Central memory CD4-positive, alpha-beta T cell (primary cell): Measurements from ENCODE around the gene FAM161A.
"Not testable (repeated sequence)": the region's sequence is repeated elsewhere in the genome, so short reads cannot be mapped to it uniquely, and the experiment has no call there.

Source experiments
- DNase-seq: peaks from one replicate; pipeline ENCODE4 v3.0.0; 2022

The FAM161A gene

DNA sequence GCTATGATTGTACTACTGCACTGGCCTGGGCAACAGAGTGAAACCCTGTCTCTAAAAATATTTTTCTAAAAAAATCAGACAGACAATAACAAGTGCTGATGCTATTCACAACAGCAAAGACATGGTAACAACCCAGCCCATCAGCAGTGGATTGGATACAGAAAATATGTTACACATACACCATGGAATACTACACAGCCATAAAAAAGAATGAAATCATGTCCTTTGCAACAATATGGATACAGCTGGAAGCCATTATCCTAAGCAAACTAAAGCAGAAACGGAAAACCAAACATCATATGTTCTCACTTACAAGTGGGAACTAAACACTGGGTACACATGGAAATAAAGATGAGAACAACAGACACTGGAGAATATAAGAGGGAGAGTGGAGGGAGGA, 19.9 kb downstream of the FAM161A start:
- DNase-seq, result no peak

DNA sequence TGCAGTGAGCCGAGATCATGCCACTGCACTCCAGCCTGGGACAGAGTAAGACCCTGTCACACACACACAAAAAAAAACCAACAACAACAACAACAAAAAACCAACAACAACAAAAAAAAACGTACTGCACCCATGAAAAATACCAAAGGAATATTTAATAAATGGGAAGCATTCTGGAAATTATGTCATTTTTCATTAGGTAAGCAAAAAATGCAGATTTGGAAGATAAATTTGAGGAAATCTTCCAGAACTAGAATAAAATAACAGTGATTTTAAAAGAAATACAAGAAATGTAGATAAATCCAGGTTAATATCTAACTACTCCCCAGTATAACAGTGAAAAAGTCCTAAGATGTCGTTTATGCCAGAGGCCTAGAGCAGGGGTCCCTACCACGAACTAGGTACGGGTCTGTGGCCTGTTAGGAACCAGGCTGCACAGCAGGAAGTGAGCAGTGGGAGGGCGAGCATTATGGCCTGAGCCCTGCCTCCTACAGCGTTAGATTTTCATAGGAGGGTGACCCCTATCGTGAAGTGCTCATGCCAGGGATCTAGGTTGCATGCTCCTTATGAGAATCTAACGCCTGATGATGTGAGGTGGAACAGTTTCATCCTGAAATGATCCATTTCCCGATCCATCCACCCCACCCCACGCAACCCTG, 21.5 kb downstream of the FAM161A start:
- DNase-seq, result no peak

DNA sequence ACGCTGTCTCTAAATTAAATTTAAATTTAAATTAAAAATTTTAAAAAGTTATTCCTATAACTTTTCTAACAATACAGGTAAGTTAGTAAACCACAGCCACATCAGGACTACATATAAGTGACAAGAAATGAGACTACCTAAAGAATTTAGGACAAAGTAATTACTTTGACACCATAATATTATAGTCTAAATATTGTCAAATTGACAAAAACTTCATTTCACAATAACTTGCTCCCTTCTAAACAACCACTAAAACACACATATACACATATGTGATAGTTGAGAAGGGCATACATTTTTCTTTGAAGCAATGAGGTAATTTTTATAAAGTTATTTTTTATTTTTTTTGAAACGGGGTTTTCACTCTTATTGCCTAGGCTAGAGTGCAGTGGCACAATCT, 31.6 kb downstream of the FAM161A start:
- no peak for DNase-seq

DNA sequence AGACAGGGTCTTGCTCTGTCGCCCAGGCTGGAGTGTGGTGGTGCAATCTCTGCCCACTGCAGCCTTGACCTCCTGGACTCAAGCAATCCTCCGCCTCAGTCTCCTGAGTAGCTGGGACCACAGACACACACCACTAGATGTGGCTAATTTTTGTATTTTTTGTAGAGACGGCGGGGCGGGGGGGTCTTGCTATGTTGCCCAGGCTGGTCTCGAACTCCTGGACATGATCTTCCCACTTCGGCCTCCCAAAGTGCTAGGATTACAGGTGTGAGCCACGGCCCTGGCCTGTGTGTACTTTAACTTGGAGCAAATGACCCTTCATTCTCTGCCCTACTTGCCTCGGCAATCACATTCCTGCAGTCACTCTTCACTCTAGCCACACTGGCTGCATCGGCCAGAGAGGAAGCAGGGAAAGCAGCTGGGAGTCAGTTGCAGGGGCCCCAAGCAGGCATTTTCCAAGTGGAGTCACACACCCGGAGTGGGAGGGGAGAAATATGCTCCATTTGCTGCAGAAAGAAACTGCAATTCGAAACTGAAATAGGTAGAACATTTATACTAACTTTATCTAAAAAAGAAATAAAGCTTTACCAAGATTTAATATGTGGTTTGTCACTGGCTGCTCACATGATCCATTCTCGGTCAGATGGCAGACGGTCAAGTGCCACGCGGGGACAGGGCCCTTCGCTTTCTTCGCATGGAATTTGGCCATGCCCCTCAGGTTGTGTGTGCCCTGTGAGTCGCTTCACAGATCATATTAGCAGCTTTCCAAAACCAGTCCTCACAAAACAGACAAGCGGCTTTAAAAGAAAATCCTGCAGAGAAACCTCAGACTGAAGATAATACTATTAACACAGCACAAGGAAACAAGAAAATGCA, 37.1 kb downstream of the FAM161A start:
- no peak for DNase-seq

DNA sequence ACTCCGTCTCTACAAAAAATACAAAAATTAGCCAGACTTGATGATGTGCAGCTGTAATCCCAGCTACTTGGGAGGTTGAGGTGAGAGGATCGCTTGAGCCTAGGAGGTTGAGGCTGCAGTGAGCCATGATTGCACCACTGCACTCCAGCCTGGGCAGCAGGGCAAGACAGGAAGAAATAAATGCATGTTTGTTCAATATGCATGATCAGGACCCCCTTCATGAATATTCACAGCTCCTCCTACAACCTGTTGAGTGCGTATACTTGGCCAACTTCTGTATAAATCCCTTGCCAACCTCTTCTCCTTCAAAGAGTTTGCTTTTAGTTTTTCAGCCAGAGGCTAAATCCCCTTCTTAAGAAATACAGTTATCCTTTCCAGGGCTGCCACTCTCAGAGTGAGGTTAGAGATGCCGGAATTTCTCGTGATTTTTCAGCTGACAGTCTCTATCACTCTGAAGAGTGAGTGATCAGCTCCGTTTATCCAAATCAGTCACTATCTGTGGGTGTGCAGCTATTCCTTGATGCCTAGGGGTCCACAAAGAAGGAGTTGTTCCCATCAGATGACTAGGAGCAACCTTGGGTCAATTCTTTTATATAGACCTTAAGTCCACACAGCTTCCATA, 39.2 kb downstream of the FAM161A start:
- DNase-seq, result no peak

DNA sequence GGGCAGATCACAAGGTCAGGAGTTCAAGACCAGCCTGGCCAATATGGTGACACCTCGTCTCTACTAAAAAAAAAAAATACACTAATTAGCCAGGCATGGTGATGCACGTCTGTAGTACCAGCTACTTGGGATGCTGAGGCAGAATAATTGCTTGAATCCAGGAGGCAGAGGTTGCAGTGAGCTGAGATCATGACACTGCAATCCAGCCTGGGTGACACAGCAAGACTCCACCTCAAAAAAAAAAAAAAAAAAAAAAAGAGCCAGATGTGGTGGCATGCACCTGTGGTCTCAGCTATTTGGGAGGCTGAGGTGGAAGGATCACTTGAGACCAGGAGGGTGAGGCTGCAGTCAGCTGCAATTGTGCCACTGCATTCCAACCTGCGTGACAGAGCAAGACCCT, 40.5 kb downstream of the FAM161A start:
- DNase-seq, result not testable (repeated sequence)

DNA sequence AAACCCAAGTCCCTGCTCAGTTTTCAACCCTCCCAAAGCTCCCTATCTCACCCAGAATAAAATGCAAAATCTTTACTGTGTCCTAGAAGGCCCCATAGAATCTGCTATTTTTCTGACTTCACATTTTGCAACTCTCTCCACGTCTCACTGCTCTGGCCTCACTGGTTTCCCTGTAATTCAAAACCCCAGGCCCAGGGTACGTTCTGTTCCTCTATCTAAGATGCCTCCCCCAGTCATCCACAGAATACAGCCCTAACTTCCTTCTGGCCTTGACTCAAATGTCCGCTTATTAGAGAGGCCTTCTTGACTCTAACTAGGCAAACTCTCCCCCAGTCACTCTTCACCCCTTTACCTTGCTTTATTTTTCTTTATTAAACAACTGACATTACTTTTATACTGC, 42.0 kb downstream of the FAM161A start:
- no peak for DNase-seq

DNA sequence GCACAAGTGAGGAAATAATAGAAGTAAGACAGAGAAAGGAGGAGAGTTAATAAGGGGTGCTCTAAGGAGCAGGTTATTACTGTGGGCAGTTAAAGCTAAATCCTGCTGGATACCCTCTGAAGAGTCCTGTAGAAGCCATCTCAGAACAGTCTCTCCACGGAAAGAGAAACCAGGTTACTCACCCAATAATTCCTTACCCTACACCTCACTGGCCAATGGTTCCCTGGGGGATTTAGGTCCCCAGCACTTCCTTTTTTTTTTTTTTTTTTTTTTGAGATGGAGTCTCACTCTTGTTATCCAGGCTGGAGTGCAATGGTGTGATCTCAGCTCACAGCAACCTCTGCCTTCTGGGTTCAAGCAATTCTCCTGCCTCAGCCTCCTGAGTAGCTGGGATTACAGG, 43.7 kb downstream of the FAM161A start:
- not testable (repeated sequence) for DNase-seq

DNA sequence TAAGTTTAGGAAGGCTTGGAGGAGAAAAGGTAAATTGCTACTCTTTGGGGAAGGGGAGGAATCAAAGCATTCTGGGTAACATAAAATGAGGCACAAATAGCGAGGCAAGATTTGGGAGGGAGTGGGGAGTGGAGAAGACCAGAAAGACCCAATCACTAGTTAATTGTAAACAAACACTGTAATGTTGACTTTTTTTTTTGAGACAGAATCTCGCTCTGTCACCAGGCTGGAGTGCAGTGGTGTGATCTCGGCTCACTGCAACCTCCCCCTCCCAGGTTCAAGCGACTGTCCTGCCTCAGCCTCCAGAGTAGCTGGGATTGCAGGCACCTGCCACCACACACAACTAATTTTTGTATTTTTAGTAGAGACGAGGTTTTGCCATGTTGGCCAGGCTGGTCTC, 45.2 kb downstream of the FAM161A start:
- not testable (repeated sequence) for DNase-seq

DNA sequence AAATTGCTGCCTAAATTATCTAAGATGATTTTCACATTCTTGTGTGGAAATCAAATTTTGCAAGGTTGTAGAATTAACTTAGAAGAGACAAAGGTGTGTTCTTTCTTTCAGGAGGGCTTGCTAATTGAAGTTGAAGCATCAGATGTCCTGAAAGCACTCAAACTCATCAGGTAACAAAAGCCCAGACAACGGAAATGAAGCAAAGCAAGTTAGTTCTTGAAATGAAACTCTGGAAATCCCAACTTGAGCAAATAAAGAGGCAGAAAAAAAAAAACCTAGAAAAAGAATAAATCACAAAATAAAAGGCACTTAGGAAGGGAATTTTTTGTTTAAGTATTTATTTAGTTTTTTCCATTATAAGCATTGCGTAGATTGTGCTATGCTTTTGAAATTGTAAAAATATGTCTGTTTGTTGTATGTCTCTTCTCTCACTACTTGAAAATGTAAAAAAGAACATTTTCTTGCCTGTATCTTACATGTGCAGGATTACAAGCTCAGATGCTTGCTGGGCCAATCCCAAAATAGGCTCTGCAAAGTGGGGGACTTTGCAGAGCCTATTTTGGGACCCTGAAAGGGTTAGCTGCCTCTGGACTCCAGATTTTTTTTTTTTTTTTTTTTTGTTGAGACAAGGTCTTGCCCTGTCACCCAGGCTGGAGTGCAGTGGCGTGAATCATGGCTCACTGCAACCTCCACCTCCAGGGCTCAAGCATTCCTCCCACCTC, 46.7 kb downstream of the FAM161A start:
- DNase-seq, result no peak

DNA sequence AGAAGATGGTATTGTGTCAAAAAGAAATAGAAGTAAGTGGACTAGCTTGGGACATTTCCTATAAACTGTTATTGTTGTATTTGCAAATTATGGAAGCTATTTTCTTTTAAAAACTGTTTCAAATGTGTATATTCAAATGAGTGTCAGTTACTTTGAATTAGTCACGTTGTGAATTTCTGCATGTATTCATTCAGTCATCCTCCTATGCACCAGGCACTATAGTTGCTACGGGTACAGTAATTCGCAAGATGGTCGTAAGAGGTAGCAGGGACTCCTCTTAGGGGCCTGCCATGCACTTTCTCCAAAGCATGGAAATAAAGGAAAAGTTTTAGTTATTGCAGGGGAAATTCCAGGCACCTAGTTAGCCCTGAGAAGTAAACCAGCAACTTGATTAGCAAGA, 51.3 kb downstream of the FAM161A start:
- no peak for DNase-seq

DNA sequence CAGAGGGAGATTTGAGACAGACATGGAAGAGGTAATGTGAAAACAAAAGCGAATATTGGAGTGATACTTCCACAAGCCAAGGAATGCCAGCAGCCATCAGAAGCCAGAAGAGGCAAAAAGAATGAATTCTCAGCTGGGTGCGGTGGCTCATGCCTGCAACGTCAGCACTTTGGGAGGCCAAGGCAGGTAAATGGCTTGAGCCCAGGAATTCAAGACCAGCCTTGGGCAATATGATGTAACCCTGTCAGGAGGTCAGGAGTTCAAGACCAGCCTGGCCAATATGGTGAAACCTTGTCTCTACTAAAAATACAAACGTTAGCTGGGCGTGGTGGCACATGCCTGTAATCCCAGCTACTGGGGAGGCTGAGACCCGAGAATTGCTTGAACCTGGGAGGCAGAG, 54.8 kb downstream of the FAM161A start:
- DNase-seq, result no peak

DNA sequence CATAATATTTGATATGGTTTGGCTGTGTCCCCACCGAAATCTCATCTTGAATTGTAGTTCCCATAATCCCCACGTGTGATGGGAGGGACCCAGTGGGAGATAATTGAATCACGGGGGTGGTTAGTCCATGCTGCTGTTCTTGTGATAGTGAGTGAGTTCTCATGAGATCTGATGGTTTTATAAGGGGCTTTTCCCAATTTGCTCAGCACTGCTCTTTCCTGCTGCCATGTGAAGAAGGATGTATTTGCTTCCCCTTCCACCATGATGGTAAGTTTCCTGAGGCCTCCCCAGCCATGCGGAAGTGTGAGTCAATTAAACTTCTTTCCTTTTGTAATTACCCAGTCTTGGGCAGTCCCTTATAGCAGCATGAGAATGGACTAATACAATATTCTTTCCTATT, 56.4 kb downstream of the FAM161A start:
- DNase-seq, result not testable (repeated sequence)

DNA sequence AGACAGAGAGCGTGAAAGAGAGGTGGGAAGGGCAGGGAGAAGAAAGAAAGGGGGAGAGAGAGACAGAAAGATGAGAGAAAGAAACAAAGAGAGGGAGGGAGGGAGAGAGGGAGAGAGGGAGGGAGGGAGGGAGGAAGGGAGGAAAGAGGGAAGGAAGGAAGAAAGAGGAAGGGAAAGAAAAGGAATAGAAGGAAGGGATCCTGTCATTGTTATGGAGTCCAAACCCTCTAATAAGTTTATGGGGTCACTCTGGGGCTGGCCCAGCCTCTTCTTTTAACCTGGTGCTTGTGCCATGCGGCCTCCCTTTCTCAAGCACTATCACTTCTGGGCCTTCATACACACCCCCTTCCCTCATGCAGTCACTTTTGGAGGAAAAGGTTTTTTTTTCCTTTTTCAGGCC, 58.5 kb downstream of the FAM161A start:
- no peak for DNase-seq

DNA sequence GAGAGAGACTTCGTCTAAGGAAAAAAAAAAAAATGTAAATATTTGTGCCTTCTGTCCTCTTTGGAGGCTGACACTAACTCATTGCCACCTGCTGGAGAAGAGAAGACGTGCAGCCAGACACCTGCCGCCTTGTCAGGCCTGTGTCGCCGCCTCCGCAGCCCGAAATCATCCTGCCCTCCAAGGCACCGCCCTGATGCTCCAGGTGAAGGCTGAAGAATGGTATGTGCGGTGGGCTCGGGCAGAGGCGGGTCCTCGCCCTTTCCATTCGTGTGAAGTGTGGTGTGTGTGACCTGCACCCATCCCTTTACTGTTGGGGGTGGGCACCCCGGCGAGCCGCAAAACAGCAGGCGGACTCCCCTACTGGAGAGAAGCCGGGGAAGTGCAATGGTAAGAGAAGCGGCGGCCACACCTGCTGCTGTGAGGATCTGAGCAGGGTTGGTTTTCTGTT, 60.4 kb downstream of the FAM161A start:
- DNase-seq, result peak; percentile 70

DNA sequence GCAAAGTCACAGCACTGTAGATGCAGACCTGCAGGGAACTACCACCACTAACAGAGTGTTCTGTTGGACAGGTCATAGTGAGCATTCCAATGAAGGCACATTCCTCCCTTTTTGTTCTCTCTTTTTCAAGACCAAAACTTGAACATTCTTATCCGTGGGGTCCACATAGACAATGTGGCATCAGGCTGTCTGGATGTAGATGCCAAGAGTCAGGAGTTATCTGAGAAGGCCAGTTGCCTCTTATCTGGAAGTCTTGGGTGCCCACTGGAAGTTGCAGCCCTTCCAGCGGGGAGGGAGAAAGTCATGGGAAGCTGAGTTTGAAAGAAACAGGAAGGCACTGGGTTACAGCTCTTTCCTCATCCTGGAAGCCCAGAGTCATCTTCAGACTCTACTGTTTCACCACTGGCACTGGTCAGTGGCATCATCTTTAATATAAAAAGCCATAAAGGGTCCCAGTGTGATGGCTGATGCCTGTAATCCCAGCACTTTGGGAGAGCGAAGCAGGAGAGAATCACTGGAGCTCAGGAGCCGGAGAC, 61.4 kb downstream of the FAM161A start:
- DNase-seq, result no peak

DNA sequence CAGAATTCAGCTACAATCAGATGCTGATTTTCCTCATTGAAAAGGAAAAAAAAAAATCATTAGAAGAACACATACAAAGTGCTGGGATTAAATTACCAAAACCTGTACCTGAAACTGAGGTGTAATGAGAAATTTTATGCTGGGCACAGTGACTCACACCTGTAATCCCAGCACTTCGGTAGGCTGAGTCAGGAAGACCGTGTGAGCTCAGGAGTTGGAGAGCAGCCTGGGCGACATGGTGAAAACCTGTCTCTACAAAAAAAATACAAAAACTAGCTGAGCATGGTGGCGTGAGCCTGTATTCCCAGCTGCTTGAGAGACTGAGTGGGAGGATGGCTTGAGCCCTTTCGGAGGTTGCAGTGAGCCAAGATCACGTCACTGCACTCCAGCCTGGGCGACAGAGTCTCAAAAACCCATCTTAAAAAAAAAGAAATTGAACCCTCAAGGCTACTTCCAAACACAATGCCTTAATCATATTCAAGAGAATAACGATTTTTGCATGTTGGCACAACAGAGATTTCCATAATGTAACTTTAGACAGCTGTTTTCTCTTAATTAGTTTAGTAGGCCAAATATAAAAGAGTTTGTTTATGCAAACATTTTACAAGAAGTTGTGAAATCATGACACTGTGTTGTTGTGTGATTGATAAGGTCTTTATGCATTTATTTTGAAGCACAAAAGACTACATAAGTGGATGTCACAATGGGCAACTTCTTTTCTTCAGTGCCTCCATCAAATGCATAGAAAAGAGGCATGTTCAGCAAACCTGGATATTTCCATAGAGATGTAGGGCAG, 63.9 kb downstream of the FAM161A start:
- DNase-seq, result no peak

DNA sequence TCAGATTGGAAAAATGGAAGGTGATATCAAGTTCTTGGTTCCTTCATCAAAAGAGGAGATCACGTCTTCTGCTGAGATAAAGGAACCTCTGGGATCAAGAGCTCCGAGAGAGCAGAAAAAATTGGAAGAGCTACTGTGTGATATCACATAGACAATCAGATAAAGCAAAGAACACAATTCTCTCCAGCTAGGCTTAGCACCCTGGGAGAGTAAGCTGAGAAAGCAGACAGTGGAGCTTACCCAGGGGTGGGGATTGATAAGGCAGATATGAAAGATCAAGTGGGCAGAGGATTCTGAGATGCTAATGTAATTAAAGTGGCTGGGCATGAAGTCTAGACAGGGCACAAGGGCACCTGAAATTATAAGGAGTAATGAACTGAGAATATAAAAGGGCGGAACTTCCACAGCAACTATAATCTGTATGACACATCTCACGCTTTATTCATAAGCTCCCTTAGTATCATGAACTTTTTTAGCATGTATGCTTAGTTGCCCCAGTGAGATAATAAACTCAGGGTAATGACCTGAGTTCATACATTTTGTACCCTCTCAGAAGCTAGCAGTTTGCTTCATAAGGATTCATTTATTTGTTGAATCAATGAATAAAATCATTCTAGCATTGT, 65.8 kb downstream of the FAM161A start:
- no peak for DNase-seq

DNA sequence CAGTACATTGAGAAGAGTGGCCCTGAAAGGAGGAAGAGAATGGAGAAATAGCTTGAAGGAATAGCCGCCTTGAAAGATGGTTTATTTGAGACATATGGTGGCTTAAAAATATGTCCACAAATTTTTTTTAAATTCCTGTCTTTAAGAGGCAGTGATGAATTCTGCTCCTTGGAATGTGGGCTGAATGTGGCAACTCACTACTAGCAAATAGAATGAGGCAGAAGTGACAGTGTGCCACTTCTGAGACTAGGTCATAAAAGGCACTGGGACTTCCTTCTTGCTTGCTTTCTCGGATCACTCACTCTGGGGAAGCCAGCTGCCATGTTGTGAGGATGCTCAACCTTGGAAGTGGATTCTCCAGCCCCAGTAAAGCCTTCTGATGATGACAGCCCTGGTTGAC, 67.0 kb downstream of the FAM161A start:
- DNase-seq, result no peak

DNA sequence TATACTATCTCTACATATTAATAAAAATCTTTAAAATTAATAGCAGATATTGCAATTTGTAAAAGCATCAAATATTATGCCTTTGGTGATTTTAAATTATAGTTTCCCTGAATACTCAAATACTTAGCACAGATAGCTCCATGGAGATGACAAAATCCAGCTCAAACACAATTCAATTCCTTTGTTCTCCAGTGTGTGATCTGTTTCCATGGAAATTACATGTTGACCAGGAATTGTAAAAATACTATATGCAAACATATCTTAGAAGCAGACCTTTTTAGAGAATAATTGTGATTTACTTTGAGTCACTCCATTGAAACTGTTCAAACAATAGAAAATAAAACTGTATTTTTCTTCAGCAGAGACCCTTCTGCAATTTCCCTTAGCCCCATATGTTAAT, 68.3 kb downstream of the FAM161A start:
- DNase-seq, result no peak

DNA sequence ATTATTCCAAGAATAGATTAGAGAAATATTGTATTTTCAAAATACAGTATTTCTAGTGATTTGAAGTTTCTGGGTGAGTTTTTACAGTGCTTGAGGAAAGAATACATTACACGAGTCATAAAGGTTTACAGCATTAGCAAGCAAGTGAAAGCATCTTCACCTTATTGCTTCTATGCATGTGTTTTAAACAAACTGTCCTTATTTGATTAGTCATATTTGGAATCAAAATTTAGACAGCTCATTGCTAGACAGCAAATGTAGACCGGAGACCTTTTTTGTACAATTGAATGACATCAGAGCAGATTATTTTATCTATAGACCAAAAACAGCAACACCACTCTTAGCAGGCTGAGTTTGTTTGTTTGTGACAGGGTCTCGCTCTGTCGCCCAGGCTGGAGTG, 69.2 kb downstream of the FAM161A start:
- no peak for DNase-seq
